ENCODE data around the gene CDY1.
"Not testable (repeated sequence)": the region's sequence is repeated elsewhere in the genome, so short reads cannot be mapped to it uniquely, and the experiment has no call there.

CDY1 gene, protein sequence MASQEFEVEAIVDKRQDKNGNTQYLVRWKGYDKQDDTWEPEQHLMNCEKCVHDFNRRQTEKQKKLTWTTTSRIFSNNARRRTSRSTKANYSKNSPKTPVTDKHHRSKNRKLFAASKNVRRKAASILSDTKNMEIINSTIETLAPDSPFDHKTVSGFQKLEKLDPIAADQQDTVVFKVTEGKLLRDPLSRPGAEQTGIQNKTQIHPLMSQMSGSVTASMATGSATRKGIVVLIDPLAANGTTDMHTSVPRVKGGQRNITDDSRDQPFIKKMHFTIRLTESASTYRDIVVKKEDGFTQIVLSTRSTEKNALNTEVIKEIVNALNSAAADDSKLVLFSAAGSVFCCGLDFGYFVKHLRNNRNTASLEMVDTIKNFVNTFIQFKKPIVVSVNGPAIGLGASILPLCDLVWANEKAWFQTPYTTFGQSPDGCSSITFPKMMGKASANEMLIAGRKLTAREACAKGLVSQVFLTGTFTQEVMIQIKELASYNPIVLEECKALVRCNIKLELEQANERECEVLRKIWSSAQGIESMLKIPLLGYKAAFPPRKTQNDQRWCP

DNA sequence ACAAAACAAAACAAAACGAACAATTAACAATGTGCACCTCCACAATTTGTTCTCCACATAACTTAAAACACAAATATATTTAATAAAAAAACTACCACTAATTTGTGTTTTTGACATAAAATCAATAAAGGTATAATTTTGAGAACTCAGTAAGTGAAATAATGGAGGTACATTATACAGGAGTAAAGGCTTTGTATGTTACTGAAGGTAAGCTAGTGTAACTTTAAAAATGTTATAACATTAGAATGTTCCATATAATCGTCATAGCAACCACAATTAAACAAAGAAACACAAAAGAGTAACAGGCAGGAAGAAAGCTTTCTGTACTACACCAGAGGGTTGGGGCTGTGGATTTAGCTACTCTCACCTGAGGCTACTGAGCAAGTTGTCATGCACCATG lies at the start of gene CDY1:
TSS of gene CDY1 (plus strand) at position 301 of the 400 bp plus-strand sequence. CDS start 326 bp downstream, outside the sequence.
- DNase-seq (ENCODE audit: low read depth), result not testable (repeated sequence)

DNA sequence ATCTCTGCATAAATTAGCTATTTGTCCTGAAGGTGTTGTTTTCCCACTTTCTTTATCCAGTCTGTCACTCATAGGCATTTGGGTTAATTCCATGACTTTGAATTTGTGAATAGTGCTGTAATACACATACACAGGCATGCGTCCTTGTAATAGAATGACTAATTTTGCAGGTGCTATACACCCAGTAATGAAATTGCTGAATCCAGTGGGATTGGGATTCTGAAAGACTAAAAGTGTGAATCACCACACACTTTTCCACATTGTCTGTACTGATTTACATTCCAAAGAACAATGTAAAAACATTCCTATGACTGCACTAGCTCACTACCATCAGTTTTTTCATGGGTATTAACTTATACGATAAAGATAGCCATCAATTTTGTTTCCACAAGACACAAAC lies 28.6 kb upstream of the CDY1 start:
- DNase-seq (ENCODE audit: low read depth), result not testable (repeated sequence)

DNA sequence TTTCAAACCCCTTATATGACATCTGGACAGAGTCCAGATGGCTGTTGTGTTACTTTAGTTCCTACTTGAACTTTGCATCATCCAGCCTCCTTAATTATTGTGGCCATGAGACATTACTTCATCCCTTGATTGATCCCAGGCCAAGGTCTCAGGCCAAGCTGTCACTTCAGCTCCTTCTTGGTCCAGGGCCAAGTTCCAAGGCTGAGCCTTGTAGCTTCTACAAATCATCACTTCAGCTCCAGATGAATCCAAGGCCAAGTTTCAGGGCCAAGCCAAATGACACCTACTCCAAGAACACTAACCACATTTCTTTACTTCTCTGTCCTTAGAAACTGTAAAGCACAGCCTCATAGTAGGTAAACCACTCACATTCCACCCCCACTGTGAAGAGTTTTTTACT lies 1.7 kb upstream of the CDY1 start:
- not testable (repeated sequence) for DNase-seq (ENCODE audit: low read depth)

DNA sequence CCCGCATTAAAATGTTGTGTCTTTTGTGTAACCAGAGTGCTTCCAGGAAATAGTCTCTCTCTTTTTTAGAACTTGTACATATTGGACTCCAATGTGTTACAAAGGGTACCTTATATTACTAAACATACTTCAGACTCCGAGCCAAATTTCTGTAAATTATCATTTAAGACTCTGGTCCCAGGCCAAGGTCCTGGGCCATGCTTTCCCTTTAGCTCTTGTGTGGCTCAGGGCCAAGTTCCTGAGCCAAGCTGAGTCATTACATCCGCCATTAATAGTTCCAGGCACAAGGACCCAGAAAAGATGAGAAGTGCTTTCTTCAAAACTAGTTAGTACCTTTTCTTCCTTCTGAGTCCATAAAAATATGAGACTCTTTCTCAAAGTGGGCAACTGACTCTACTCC lies 4.6 kb downstream of the CDY1 start:
- not testable (repeated sequence) for DNase-seq (ENCODE audit: low read depth)

DNA sequence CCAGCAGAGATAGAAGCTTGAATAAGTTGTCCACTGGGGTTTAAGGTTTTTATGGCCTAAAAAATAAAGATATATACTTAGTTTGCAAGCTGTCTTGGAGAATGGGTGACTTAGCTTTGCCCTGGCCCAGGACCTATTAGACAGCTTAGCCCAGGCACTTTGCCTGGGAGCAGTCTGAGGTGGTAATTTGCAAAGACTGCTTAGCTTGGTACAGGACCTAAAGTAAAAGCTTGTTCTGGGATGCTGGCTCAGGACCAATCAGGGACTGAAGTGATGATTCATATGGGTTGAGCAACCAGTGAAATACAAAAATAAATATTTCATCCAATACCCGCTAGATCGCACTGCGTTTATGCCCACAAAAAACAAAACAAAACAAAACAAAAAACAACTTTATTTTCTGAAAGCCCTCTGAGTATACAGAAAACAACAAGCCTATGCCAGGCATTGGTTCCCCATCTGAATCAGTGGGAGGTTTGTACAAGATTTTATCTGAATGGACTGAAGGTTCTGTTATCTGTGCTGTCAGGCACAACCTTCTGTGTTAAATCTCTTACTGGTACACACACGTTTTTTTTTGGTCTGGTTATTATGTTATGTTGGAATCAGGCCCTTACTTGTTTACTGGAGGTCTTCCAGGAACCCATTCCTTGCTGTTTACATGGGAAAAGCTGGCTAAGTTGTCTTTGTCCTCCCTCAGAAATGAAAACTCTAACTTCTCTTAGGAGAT lies 8.6 kb downstream of the CDY1 start:
- not testable (repeated sequence) for DNase-seq (ENCODE audit: low read depth)

DNA sequence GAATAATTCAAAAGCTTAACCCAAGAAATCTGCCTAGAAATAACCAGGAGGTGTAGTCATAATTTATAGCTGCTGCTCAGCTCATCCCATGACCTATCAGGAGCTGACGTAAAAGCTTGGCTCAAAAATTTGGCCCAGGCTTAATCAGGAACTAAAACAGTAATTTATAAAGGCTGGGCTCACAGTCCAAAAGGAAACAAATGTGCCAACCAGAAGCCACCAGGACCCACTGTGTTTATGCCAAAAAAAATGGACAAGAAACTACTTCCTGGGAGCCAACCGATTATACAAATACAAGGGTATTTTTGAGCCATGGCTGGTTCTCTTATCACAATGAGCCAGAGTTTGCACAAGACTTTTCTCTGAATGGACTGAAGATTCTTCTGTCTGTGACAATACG lies 17.9 kb downstream of the CDY1 start:
- not testable (repeated sequence) for DNase-seq (ENCODE audit: low read depth)

DNA sequence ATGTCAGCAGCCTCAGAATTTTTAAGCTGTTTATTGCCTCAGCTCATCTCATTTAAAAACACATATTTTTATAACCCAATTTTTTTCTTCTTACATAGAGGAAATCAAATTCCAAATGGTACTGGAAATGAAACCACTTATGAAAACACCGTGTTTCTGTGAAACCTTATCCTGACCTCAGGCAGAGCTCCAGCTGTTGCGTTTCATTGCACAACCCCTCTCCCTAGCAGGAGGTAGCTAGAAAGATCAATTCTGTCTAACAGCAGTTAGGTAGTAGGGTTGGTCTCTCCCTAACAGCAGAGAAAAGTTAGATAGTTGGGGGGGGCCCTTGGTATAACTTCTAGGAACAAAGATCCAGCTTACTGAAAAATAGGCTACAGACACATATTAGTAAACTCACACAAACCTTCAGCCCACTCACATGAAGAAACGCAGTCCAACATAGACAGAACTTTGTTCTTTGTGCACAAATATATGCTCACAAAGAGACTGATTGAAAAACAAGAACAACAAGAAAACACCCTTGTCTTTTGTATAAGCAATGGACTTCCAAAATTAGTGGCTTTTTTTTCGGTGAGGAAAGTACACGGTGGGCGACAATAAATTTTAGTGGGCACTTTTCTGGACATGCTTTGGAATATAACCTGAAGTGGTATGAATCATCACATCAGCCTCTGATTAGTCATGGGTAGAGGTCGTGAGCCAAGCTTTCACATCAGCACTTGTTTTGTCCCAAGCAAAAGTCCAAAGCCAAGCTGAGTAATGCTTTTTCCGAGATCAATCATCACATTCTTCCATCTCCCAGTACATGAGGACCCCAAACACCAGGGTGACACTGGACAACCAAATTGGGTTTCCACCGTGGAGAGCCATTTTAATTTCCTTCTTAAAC lies 21.4 kb downstream of the CDY1 start:
- DNase-seq (ENCODE audit: low read depth), result not testable (repeated sequence)

Measured in activated gamma-delta T cell treated with anti-CD3 and anti-CD28 coated beads, Interleukin-2, amount 50 U/mL, for 16 hours (primary cell).